ELF-1 (cell line): Measurements from ENCODE around the gene EPS8L3.

Experiments used
- DNase-seq: peaks from one replicate; pipeline ENCODE4 v3.0.0-alpha.2; 2016; ENCODE audit warnings: low read depth, low spot score

EPS8L3 gene

DNA sequence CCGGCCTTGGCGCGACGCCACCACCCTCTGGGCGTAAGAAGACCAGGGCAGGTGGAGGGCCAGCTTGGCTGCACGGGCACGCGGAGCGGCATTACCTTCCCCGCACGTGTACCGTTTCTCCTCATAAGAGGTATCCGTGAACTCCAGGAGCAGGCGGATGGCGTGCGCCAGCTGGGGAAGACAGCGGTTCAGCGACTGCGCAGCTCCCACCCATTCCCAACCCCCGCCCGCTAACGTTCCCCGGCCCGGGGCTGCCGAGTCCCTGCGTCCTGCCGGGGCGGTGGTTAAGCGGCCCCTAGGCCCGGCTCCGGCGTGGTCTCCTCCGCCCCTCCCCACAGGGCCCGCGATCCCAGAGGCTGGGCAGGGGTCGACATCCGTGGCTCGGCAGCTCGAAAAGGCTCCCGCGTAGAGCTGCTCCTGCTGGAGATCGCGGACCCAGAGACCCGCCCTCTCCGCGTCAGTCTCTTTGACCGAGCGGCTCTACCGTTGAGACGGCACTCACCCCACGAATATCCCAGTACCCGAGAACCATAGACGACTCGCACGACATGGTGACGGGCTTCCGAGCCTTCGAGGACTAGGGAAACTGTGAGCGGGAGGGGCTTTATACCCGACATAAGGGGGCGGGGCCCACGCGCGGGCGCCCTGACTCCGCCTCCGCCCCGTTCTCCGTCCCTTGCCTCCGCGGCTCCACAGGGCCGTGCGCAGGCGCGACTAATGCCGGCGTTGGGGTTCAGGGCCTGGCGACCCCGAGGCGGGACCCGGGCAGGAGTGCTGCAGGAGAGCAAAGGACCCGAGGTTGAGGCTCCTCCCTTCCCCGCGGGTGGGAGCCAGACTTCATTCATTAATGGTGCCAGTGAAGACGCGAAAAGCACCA, 23.7 kb downstream of the EPS8L3 start:
- DNase-seq = peak; percentile 77

DNA sequence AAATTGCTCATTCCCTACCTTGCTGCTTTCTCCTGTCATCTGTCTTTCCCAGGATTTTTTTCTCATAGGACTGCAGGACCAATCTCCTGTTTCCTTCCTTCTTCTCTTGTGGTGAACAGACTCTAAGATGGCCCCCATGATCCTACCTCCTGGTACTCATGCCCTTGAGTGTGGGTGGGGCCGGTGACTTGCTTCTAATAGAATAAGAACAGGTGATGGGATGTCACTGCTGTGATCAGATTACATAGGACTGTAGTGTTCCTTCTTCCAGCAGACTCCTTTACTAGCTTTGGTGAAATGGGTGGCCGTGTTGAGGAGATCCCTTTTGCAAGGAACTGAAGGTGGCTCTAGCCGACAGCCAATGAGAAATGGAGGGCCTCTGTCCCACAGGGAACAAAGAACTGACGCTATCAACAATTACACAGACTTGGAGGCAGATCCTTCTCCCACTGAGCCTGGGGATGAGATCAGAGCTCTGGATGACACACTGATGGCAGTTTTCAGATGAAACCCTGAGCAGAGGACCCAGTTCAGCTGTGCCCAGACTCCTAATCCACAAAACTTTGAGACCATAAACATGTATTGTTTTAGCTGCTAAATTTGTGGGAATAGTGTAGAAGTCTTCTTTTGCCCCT, 30.4 kb downstream of the EPS8L3 start:
- no peak for DNase-seq

DNA sequence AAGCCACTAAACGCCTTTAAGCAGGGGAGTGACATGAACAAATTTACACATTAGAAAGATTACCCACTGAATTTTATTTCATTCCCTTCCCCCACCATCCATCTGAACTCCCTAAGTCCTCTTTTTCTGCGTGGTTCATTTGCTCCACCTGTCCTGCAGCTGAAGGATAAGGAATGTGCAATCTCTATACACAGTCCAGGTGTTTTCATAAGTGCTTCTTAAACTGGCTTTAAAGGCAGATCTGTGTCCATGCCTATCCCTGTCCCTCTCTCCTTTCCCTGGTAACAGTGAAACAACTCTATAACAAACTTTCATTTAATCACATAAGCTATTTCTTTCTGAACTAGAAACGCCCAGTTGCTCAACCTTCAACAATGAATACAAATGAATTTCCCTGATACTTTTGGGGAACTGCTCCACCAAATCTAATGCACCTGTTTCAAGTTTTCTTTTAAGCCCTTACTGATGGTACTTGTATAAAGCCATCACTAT, 31.3 kb downstream of the EPS8L3 start:
- no peak for DNase-seq

DNA sequence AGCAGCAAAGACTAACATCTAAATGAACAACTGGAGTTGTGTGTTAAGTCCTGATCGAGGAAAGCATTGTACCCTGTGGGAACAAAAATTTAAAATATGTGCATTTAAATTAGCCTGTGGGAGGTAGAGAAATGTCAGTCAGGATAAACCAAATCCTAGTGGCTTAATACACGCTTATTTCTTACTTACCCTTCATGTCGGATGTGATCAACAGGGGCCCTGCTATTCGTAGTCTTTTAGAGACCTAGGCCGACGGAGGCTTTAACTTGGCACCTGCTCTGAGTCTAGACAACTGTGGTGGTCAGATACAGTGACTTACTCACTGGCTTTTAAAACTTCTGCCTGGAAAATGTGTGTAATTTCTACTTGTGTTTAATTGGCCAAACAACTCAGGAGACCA, 33.1 kb downstream of the EPS8L3 start:
- DNase-seq = no peak

DNA sequence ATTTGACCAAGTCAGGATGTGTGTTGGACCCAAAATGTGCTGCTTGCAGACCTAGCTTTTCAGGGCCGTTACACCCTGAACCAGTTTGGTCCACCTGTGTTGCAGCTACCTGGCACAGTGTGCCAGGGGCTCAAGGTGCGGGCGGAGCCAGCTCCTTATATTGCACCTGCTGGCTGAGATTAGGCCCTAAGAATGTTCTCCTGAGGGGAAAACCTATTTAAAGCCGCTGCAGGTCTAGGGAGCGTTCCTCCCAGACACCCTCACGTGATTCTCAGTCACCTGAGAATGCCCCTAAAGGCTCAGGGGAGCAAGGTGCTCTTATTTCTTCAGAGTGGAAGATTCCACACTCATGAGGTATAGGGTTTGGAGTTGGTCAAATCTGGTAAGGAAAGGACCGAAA, 34.9 kb downstream of the EPS8L3 start:
- no peak for DNase-seq

DNA sequence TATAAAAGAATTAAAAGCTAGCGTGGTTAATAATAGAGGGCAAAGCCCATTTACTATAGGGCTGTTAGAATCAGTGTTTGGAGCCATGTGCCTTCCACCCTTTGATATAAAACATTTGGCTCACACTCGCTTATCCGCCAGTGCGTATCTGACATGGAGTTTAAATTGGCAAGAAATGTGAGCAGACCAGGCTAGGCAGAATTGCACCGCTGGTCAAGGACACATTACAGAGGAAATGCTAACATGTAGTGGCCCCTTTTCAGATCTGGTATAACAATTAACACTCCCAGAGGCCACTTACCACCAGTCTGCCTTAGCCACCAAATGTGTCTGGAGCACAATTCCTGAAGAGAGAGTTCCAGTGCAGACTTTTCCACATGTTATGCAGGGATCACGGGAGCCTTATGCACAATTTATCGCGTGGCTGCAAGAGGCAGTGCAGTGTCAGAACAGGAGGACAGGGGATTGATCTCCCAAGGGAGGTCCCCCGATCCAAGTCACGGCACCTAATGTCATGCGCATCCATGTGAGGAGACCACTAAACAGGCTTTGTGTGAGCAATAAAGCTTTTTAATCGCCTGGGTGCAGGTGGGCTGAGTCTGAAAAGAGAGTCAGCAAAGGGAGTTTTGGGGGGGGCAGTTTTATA, 36.9 kb downstream of the EPS8L3 start:
- DNase-seq = no peak

DNA sequence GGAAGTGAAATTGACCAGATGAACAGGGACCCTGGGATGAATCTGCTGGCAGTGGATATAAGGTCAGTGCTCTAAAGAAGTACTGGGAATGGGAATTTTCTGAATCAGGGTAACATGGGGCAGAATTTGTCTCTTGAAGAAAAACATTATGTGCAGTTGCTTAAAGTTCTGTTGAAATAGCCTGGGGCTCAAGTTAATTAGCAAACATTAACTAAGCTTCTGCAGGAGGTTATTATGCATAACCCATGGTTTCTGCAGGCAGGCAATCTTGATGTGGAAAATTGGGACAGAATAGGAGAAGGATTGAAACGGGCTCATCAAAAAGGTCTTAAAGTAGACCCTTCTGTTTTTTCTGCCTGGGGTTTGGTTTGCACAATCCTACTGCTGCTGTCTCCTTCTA, 37.7 kb downstream of the EPS8L3 start:
- no peak for DNase-seq

DNA sequence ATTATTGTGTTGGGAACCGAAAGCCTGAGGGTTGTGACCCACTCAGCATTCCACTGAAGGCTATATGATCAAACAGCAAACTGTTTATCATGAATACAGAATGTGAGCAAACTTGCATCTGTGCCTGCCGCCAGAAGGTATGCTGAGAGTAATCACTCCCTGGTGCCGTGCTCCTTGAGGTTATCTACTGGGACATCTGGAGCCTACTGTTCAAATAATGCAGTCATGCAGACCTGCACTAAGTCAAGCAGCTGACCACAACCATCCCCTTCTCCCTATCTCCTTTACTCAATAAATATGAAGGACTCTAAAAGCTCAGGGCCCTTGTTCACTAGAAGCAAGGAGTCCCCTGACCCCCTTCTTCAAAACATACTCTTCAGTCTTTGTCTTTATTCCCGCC, 38.2 kb downstream of the EPS8L3 start:
- no peak for DNase-seq

DNA sequence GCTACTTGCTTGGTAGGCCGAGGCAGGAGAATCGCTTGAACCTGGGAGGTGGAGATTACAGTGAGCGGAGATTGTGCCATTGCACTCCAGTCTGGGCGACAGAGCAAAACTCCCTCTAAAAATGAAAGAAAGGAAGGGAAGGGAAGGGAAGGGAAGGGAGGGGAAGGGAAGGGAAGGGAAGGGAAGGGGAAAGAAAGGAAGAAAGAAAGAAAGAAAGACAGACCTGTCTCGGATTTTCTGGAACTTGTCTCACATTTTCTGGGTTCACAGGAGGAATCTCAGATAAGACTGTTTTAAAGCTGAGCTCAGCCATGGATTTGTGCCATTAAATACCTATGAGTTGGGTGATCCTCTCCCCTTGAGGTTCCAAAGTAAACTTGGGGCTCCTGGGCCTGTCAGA, 38.8 kb downstream of the EPS8L3 start:
- DNase-seq = no peak

DNA sequence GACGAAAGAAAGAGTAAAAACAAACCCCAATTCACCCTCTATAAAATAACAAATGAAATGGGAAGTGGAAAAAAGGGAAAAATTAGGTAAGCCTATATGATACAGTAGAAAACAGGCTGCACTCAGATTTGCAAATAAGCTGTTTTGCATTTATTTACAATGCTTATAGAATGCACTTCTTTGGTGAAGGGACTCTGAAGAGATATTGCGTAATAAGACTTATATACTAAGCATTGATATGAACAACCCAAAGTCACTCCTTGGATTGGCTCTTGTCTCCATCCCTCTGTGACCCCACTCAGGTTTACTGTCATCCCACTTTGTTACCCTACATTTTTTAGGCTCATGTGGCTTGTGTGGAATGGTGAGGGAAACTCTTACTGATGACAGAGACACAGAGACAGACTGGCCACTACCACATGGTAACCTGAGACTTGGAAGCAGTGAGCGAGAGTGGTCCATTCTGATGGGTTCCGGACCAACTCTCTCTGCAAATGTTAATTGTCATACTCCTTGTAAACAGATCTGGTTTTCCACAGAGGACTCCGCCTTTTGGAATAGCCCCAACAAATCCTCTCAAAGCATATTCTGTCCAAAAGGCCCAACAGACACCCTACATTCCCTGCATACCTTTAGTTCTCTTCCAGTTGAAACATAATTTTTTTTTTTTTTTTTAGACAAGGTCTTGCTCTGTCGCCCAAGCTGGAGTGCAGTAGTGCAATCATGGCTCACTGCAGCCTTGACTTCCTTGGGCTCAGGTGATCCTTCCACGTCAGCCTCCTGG, 40.6 kb downstream of the EPS8L3 start:
- no peak for DNase-seq

DNA sequence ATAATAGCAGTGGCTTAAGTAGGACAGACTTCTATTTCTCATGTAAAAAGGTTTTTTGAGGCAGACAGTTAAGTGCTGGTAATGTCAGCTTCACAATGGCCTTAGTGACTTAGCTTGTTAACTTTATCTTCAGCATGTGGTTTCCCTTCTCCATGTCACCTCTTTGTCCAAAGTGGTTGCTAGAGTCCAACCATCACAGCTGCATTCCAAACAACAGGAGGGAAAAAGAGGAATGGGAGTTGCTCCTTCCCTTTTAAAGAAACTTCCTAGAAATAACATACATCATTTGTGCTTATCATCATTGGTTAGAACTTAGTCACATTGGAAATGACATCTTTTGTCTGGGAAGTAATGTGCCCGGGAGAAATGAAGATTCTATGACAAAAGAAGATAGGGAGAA, 41.8 kb downstream of the EPS8L3 start:
- no peak for DNase-seq

DNA sequence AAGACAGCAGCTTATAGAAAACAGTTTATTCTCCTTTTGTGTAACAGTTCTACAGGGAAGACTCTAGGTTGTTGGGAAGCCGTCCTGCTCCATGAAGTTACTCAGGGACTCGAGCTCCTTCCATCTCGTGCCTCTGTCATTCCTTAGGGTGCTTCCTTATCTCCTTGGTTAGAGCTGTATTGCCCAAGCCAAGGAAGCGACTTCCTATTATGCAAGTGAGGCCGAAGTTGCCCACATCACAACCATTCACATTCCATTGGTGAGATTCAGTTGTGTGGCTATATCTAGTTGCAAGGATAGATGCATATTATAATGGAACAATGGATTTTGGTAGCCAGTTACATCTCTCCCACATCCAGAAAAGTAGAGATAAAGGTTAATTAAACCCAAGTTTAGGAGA, 42.7 kb downstream of the EPS8L3 start:
- no peak for DNase-seq

DNA sequence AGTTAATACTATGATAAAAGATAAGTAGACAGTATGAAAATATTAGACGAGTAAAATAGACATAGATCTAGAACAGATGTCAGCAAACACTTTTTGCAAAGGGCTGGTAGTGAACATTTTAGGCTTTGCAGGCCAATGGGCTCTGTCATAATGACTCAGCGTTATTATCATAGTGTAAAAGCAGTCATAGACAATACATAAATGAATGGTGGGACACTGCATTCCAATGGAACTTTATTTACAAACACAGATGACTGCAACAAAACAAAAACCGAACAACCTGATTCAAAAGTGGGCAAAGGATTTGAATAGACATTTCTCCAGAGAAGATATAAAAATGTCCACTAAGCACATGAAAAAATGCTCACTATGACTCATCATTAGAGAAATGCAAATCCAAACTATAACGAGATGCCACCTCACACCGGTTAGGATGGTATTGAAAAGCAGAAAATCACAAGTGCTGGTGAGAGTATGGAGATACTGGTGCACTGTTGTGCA, 44.3 kb downstream of the EPS8L3 start:
- DNase-seq = no peak

DNA sequence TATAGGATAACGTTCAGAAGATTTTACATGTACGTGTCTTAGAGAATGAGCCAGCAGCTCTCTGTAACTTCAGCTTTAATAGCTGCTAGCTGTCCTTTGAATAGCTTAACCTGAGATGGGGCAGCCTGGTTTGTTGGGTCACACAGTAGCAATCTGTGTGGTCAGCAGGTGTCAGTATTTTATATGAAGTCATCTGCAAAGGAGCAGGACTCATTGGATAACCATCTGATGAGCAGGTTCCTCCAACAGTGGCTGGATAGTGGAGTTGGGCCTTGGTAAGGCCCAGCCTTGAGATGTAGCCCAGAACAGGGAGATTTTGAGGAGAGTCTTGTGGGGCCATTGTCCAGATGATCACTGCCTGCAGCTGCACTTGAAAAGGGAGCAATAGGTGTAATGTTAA, 45.2 kb downstream of the EPS8L3 start:
- no peak for DNase-seq

DNA sequence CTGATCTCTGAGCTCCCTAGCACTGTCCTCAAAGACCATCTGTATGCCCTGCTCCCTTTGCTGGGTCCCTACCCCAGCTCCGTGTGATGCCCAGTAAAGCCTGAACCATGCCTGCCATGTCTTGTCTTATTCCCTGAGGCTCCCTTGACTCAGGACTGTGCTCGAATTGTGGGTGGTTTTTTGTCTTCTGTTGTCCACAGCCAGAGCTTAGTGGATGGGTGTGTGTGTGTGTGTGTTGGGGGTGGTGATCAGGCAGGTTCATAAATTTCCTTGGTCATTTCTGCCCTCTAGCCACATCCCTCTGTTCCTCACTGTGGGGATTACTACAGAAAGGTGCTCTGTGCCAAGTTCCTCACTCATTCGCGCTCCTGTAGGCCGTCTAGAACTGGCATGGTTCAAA, 46.0 kb downstream of the EPS8L3 start:
- DNase-seq = no peak

DNA sequence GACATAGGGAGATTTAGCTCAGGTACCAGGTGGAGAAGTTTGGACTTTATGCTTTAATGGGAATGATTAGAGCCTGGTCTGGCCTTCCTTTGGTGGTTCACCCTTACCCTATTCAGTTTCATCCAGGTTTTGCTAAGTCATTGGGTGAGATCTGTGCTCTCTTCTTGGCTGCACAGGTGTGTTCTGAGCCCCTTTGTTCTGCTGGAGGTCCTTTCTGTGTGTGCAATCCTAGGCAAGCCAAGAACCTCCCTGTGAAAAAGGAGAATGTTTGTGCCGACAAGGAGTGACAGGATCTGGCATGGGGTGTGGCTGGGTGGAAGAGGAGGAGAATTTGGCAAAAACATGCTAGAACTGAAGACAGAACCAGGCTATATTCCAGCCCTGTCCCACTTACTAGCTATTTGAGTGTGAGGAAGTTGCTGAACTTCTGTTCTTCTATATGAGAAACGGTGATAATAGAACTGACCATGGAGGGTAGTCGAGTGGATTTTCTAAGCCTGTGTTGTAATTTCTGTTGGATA, 47.1 kb downstream of the EPS8L3 start:
- DNase-seq = no peak

DNA sequence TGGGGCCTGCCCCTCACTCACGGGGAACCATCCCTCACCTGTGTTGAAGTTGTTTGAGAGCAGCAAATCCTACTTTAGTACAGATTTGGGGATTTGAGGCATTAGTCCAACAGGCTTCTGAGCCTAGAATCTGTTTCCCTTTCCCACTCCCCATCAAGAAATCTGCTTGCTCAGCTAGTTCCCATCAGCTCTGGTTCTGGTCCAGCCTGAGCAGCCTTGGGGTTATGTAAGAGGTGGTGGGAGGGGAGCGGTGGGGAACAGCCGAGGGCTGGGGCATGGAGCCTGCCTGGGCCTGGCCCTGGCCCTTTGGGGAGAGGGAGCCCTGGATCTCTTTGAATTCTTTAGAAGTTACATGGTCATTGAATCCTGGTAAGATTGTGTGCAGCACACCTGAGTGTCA, 47.6 kb downstream of the EPS8L3 start:
- DNase-seq = no peak

DNA sequence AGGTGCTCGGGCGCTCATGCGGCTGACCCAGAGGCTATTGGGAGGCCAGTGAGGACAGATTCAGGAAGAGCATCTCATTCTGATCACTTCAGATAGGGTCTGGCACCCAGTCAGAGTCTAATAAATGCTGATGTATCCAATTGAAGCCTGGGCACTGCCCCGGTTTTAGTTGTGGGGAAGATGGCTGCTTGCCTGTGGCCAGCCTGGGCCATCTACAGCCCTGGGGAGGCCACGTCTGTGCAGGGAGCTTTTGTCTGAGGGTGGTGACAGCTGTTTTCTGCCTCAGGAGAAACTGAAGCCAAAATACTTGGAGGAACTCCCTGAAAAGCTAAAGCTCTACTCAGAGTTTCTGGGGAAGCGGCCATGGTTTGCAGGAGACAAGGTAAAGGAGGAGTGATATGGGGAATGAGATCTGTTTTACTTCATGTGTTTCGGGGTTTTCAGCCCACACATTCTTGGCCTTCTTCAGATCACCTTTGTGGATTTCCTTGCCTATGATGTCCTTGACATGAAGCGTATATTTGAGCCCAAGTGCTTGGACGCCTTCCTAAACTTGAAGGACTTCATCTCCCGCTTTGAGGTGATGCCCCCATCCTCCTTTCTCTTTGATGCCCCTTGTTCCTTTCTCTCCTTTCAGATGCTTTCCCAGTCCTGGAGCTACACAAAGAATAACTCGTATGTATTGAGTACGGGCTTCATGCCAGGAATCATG, 48.9 kb downstream of the EPS8L3 start:
- DNase-seq = no peak

DNA sequence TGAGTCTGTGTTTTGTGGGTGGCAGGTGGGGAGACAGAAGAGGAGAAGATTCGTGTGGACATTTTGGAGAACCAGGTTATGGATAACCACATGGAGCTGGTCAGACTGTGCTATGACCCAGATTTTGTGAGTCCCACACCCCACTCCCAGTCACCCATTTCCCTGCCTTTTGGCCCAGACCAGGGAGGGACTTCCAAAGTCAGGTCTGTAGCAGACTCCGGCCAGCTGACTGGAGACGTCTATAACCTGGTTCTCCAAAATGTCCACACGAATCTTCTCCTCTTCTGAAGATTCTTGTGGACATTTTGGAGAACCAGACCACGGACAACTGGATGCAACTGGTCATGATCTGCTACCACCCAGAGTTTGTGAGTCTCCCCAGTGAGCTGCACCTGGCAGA, 50.1 kb downstream of the EPS8L3 start:
- DNase-seq = no peak

DNA sequence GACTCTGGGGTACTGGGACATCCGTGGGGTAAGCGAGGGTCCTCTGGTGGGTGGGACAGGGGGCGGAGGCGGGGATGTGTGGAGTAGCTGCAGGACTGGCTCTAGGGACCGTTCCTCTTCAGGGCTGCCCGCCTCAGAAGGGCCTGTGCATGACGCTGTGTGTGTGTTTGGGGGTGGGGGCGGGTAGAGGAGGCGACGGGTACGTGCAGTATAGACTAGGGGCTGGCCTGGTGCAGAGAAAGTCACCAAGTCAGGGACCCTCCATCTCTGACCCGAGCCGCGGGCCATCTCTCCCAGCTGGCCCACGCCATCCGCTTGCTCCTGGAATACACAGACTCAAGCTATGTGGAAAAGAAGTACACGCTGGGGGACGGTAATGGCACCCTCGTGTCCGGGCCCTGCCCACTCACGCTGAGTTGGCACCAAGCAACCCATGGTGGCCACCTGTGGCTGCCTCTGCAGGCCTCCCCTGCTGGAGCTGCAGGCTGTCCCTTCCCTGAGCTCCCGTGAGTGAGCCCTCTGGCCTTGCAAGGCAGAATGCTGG, 51.3 kb downstream of the EPS8L3 start:
- DNase-seq = no peak
